GM18499 (cell line): Measurements from ENCODE around the gene ADORA1.

Experiments used
- ATAC-seq: cut with Tn5 transposase; IDR thresholded peaks from one replicate; pipeline ENCODE4 v1.9.1; 2021; ENCODE audit warnings: moderate number of reproducible peaks; ENCODE audit not compliant: insufficient read depth, unreplicated experiment

ADORA1 gene

GRCh38 chr1:203093754-203094410 is 33.6 kb upstream of the ADORA1 start:
- no peak for ATAC-seq

- ATAC-seq, result no peak
These were observed 32.4 kb upstream of the ADORA1 start for GRCh38 chr1:203095061-203095690.

GRCh38 chr1:203096566-203096965 is 31.0 kb upstream of the ADORA1 start:
- ATAC-seq, result no peak

- no peak for ATAC-seq
These were observed 30.5 kb upstream of the ADORA1 start for GRCh38 chr1:203097001-203097400.

GRCh38 chr1:203098445-203098844 is 29.1 kb upstream of the ADORA1 start:
- ATAC-seq, result no peak

- no peak for ATAC-seq
These were observed 28.5 kb upstream of the ADORA1 start for GRCh38 chr1:203098914-203099520.

- no peak for ATAC-seq
These were observed 27.6 kb upstream of the ADORA1 start for GRCh38 chr1:203099805-203100515.

GRCh38 chr1:203100516-203100869 is 27.0 kb upstream of the ADORA1 start:
- ATAC-seq, result no peak

- ATAC-seq, result no peak
These were observed 25.5 kb upstream of the ADORA1 start for GRCh38 chr1:203101813-203102634.

GRCh38 chr1:203103216-203103615 is 24.3 kb upstream of the ADORA1 start:
- no peak for ATAC-seq

GRCh38 chr1:203103829-203104495 is 23.6 kb upstream of the ADORA1 start:
- no peak for ATAC-seq

GRCh38 chr1:203104789-203105390 is 22.6 kb upstream of the ADORA1 start:
- ATAC-seq, result no peak

- no peak for ATAC-seq
These were observed 15.1 kb upstream of the ADORA1 start for GRCh38 chr1:203112475-203112874.

GRCh38 chr1:203113308-203113707 is 14.2 kb upstream of the ADORA1 start:
- no peak for ATAC-seq

- no peak for ATAC-seq
These were observed 13.3 kb upstream of the ADORA1 start for GRCh38 chr1:203114202-203114601.

GRCh38 chr1:203116091-203116820 is 11.3 kb upstream of the ADORA1 start:
- ATAC-seq, result no peak

GRCh38 chr1:203117611-203118575 is 9.6 kb upstream of the ADORA1 start:
- ATAC-seq, result no peak
